ENCODE measurements around the gene EEF1AKMT2.
A peak's percentile ranks its signal among the peaks of the same experiment; 100 is the strongest.

EEF1AKMT2 gene

DNA sequence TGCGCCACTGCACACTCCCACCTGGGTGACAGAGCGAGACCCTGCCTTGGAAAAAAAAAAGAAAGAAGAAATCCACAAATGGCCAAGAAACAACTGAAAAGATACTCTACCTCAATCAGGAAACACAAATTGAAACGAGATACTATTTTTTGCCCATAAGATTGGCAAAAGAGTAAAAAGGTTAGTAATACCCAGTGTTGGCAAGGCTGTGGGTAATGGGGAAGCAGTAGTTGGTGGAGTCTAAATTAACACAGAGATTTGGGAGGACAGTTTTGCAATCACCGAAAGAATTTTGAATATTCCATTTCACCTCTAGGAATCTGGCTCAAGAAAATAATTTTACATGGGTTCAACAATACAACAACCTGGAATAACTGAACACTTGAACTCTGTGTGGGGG is 29.8 kb upstream of the EEF1AKMT2 start:
- Histone ChIP-seq H3K4me3 (ENCODE audit: low read length) (no peak overlapping the region), H3F3A (ENCODE audit: insufficient read depth, low read length) (no peaks in the 10 kb centered on the region), H3K79me2 (ENCODE audit: low read length) (no peaks in the 10 kb centered on the region), H3K9me3 (replicated peaks; ENCODE audit: insufficient read depth, low read length) (no peaks in the 10 kb centered on the region), H4K20me1 (ENCODE audit: insufficient read depth, low read length) (no peaks in the 10 kb centered on the region), H2AFZ (ENCODE audit: low read length) (no peak overlapping the region), H3K27ac (ENCODE audit: low read length) (no peak overlapping the region), H3K9me2 (replicated peaks; ENCODE audit: insufficient read depth, low read length) (no peaks in the 10 kb centered on the region), H3K36me3 (replicated peaks; ENCODE audit: insufficient read depth, low read length) (no peaks in the 10 kb centered on the region), H3K27me3 (replicated peaks; ENCODE audit: insufficient read depth, low read length) (no peaks in the 10 kb centered on the region), H3K9ac (ENCODE audit: low read length) (no peak overlapping the region), H3K4me1 (ENCODE audit: low read length) (no peaks in the 10 kb centered on the region), H3K4me2 (ENCODE audit: low read depth, low read length) (no peak overlapping the region)
- no peak for DNase-seq
- TF ChIP-seq, protein P1, sequence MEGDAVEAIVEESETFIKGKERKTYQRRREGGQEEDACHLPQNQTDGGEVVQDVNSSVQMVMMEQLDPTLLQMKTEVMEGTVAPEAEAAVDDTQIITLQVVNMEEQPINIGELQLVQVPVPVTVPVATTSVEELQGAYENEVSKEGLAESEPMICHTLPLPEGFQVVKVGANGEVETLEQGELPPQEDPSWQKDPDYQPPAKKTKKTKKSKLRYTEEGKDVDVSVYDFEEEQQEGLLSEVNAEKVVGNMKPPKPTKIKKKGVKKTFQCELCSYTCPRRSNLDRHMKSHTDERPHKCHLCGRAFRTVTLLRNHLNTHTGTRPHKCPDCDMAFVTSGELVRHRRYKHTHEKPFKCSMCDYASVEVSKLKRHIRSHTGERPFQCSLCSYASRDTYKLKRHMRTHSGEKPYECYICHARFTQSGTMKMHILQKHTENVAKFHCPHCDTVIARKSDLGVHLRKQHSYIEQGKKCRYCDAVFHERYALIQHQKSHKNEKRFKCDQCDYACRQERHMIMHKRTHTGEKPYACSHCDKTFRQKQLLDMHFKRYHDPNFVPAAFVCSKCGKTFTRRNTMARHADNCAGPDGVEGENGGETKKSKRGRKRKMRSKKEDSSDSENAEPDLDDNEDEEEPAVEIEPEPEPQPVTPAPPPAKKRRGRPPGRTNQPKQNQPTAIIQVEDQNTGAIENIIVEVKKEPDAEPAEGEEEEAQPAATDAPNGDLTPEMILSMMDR (IDR thresholded peaks at IDR 0.05; ENCODE audit: low read length) = no peak

DNA sequence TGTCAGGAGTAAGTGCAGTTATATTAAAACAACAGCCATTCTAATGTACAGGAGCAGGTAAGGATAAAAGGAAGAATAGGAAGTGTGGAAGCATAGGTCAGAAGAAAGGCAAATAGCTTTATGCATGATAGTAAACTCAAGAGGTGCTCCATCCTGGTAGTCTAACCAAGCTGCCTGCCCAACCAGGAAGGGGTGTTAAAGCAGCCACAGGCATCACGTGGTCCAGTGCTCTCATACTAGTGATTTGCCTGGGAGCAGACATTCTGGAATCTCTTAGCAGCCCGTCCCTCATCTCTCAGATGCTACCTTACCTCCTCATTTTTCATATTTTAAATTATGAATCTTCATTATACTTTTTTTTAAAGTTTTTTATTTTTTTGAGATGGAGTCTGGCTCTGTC is 28.4 kb upstream of the EEF1AKMT2 start:
- Histone ChIP-seq H3K9me2 (replicated peaks; ENCODE audit: insufficient read depth, low read length) (no peaks in the 10 kb centered on the region), H3K4me2 (ENCODE audit: low read depth, low read length) (no peak overlapping the region), H3K27ac (ENCODE audit: low read length) (no peak overlapping the region), H2AFZ (ENCODE audit: low read length) (no peak overlapping the region), H3K4me3 (ENCODE audit: low read length) (no peak overlapping the region), H3K79me2 (ENCODE audit: low read length) (no peaks in the 10 kb centered on the region), H3K9me3 (replicated peaks; ENCODE audit: insufficient read depth, low read length) (no peaks in the 10 kb centered on the region), H3K36me3 (replicated peaks; ENCODE audit: insufficient read depth, low read length) (no peaks in the 10 kb centered on the region), H4K20me1 (ENCODE audit: insufficient read depth, low read length) (no peaks in the 10 kb centered on the region), H3K4me1 (ENCODE audit: low read length) (no peaks in the 10 kb centered on the region), H3K9ac (ENCODE audit: low read length) (no peak overlapping the region), H3F3A (ENCODE audit: insufficient read depth, low read length) (no peaks in the 10 kb centered on the region), H3K27me3 (replicated peaks; ENCODE audit: insufficient read depth, low read length) (no peaks in the 10 kb centered on the region)
- DNase-seq = no peak
- TF ChIP-seq EZH2 (optimal IDR thresholded peaks at IDR 0.05; ENCODE audit: low read depth, low read length) (no peak), EZH2phosphoT487 (IDR thresholded peaks at IDR 0.05; ENCODE audit: low read length) (no peak)
- TF ChIP-seq, protein P1 (IDR thresholded peaks at IDR 0.05; ENCODE audit: low read length) = no peak

DNA sequence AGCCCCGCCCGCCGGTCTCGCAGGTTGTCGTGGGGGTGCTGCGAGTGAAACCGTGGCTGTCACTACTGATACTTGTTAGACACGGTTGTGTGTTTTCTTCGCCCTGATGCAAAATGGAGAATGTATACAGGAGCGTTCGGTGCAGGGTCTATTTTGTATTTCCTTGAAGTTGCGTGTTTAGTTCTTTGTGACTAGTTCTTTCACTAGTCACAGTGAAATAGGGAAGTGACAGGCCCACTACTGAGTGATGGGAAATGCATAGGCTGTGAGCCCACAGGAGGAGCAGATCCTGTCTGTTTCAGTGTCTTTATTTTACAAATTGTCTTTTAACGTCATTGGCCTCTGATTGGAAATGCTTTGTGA is 10.6 kb upstream of the EEF1AKMT2 start:
- H3K27me3 ChIP-seq (replicated peaks; ENCODE audit: insufficient read depth, low read length) = 0 out of 2 replicates have a peak, but pooled peaks cover 6% of the 10 kb centered on the region
- TF ChIP-seq, protein P1 (IDR thresholded peaks at IDR 0.05; ENCODE audit: low read length) = no peak
- no peak for TF ChIP-seq EZH2 (optimal IDR thresholded peaks at IDR 0.05; ENCODE audit: low read depth, low read length)
- TF ChIP-seq EZH2phosphoT487 (IDR thresholded peaks at IDR 0.05; ENCODE audit: low read length) = no peak
- H3K9ac ChIP-seq (ENCODE audit: low read length) = peak overlapping the region; percentile 95
- no peak overlapping the region; the same call in 1 of the 2 replicates for H3K27ac ChIP-seq (ENCODE audit: low read length)
- H3K36me3 ChIP-seq (replicated peaks; ENCODE audit: insufficient read depth, low read length) = no peaks in the 10 kb centered on the region
- no peaks in the 10 kb centered on the region for H3K9me3 ChIP-seq (replicated peaks; ENCODE audit: insufficient read depth, low read length)
- peak overlapping the region; percentile 97 for H2AFZ ChIP-seq (ENCODE audit: low read length)
- no peak for DNase-seq
- H3K9me2 ChIP-seq (replicated peaks; ENCODE audit: insufficient read depth, low read length) = no peaks in the 10 kb centered on the region
- H3K79me2 ChIP-seq (ENCODE audit: low read length) = peaks cover 39% of the 10 kb centered on the region
- peaks cover 8% of the 10 kb centered on the region for H3K4me1 ChIP-seq (ENCODE audit: low read length)
- peak overlapping the region; percentile 96 for H3K4me2 ChIP-seq (ENCODE audit: low read depth, low read length)
- H3K4me3 ChIP-seq (ENCODE audit: low read length) = peak overlapping the region; percentile 99
- no peaks in the 10 kb centered on the region for H4K20me1 ChIP-seq (ENCODE audit: insufficient read depth, low read length)
- no peaks in the 10 kb centered on the region for H3F3A ChIP-seq (ENCODE audit: insufficient read depth, low read length)

Measured in MM.1S (cell line).